CD4-positive, alpha-beta memory T cell (primary cell): ENCODE results near the gene SV2B. TPM values are rescaled to one million over a fixed set of nuclear protein-coding genes. Genes with fewer than 3 reads are reported as not detected.

Experiments used
- CTCF ChIA-PET: fragments of 350-600 bp; sonication (Branson Sonifier 250); formaldehyde crosslinking; loops from one replicate; lab custom pipeline; 2021; ENCODE audit warnings: inconsistent platforms; ENCODE audit not compliant: partially characterized antibody; lab: Charles Lee
- POLR2A ChIA-PET: fragments of 350-600 bp; sonication (Branson Sonifier 250); formaldehyde crosslinking; loops from one replicate; lab custom pipeline; 2021; ENCODE audit not compliant: partially characterized antibody; lab: Charles Lee
- DNase-seq, 5 donors: peaks; one replicate each; pipeline versions ENCODE4 v3.0.0 to v3.0.0-alpha.2; 2020 to 2022; ENCODE audit warnings: mixed read lengths in 1 of 5
- H3K27ac ChIP-seq: one replicate; pipeline ENCODE4 v1.7.0; 2013; ENCODE audit warnings: low read depth, low read length
- H3K27me3 ChIP-seq: 2 replicates; pipeline ENCODE4 v1.7.0; 2013; ENCODE audit warnings: mild to moderate bottlenecking, low read length, moderate library complexity; ENCODE audit not compliant: insufficient read depth
- H3K36me3 ChIP-seq: 2 replicates; pipeline ENCODE4 v1.7.0; 2013; ENCODE audit warnings: mild to moderate bottlenecking, low read length, moderate library complexity; ENCODE audit not compliant: insufficient read depth
- H3K4me1 ChIP-seq: 2 replicates; pipeline ENCODE4 v1.7.0; 2013; ENCODE audit warnings: mild to moderate bottlenecking, low read length, moderate library complexity; ENCODE audit not compliant: insufficient read depth
- H3K4me3 ChIP-seq, 2 donors: one replicate each; pipeline ENCODE4 v1.7.0; 2013; ENCODE audit warnings: low read length in 2 of 2, mild to moderate bottlenecking in 1 of 2
- H3K9me3 ChIP-seq, 2 donors: one replicate each; pipeline ENCODE4 v1.7.0; 2013; ENCODE audit warnings: low read length in 2 of 2, control low read depth in 1 of 2; ENCODE audit not compliant: control insufficient read depth in 1 of 2
- H3K27ac Mint-ChIP-seq, 7 donors: one replicate each; pipeline ENCODE4 v1.8.0; 2020 to 2021; ENCODE audit warnings: mixed read lengths in 7 of 7, mild to moderate bottlenecking in 6 of 7, inconsistent platforms in 3 of 7, moderate library complexity in 3 of 7
- H3K27me3 Mint-ChIP-seq, 2 donors: one replicate each; pipeline ENCODE4 v1.8.0; 2020 to 2021; ENCODE audit warnings: mixed read lengths in 2 of 2
- H3K36me3 Mint-ChIP-seq, 2 donors: one replicate each; pipeline ENCODE4 v1.8.0; 2020 to 2021; ENCODE audit warnings: mixed read lengths in 2 of 2, inconsistent platforms in 1 of 2, mild to moderate bottlenecking in 1 of 2
- H3K4me1 Mint-ChIP-seq, 4 donors: one replicate each; pipeline ENCODE4 v1.8.0; 2020 to 2021; ENCODE audit warnings: mixed read lengths in 4 of 4, mild to moderate bottlenecking in 1 of 4
- H3K4me3 Mint-ChIP-seq, 8 donors: one replicate each; pipeline ENCODE4 v1.8.0; 2020 to 2021; ENCODE audit warnings: mixed read lengths in 8 of 8, mild to moderate bottlenecking in 7 of 8, moderate library complexity in 6 of 8, inconsistent platforms in 3 of 8
- H3K9me3 Mint-ChIP-seq, 8 donors: one replicate each; pipeline ENCODE4 v1.8.0; 2020 to 2021; ENCODE audit warnings: mixed read lengths in 8 of 8, mild to moderate bottlenecking in 5 of 8, inconsistent platforms in 3 of 8, moderate library complexity in 1 of 8
- intact Hi-C: fragments of 100-400 bp; cut with micrococcal nuclease; formaldehyde crosslinking; loops from one replicate; pipeline ENCODE4 v1.15.1; 2023
- polyA plus RNA-seq, 2 donors: library from polyadenylated mRNA; unstranded; fragments of 300-500 nt; fragmentation: Illumina TruSeq; gene quantifications; one replicate each; pipeline ENCODE4 v1.2.3, GENCODE V29; 2021
- total RNA-seq, 2 experiments: library from RNA; stranded (reverse); gene quantifications; one replicate each; pipeline ENCODE4 v1.2.3, GENCODE V29; 2021

SV2B gene
- total and polyA plus RNA-seq, 4 experiments from 2014 or later = 0.03 TPM; not detected in 3

GRCh38 chr15:91228383-91228782 lies 128.3 kb downstream of the SV2B start:
- Histone ChIP-seq H3K9me3 (no peaks in the 10 kb centered on the region), H3K4me1 (no peaks in the 10 kb centered on the region), H3K27ac (no peak overlapping the region), H3K27me3 (no peaks in the 10 kb centered on the region), H3K36me3 (no peaks in the 10 kb centered on the region), H3K4me3 (no peak overlapping the region)
- no peak overlapping the region for H3K4me3 Mint-ChIP-seq
- peaks cover 0 to 3% of the 10 kb centered on the region in 2 donors for H3K36me3 Mint-ChIP-seq
- intact Hi-C loops = no loop called here
- peaks cover 28 to 30% of the 10 kb centered on the region in 2 donors for H3K27me3 Mint-ChIP-seq
- POLR2A ChIA-PET = no interaction called here
- no peak for DNase-seq
- H3K9me3 Mint-ChIP-seq = peaks cover 0 to 4% (median under 1%) of the 10 kb centered on the region in 8 donors
- no peaks in the 10 kb centered on the region for H3K4me1 Mint-ChIP-seq
- CTCF ChIA-PET = no interaction called here
- H3K27ac Mint-ChIP-seq = no peak overlapping the region

- no peaks in the 10 kb centered on the region for H3K27me3 ChIP-seq
- H3K9me3 Mint-ChIP-seq = peaks cover 0 to 4% (median under 1%) of the 10 kb centered on the region in 8 donors
- CTCF ChIA-PET = no interaction called here
- H3K9me3 ChIP-seq = no peaks in the 10 kb centered on the region
- no peak for DNase-seq
- no peak overlapping the region for H3K4me3 ChIP-seq
- no peaks in the 10 kb centered on the region for H3K4me1 Mint-ChIP-seq
- POLR2A ChIA-PET = no interaction called here
- H3K36me3 ChIP-seq = no peaks in the 10 kb centered on the region
- peaks cover 0 to 3% of the 10 kb centered on the region in 2 donors for H3K36me3 Mint-ChIP-seq
- intact Hi-C loops = no loop called here
- H3K27ac Mint-ChIP-seq = no peak overlapping the region
- H3K4me3 Mint-ChIP-seq = no peak overlapping the region
- H3K27ac ChIP-seq = no peak overlapping the region
- H3K27me3 Mint-ChIP-seq = peaks cover 23 to 28% of the 10 kb centered on the region in 2 donors
- no peaks in the 10 kb centered on the region for H3K4me1 ChIP-seq
Measured at GRCh38 chr15:91228890-91229289, 128.8 kb downstream of the SV2B start.

GRCh38 chr15:91231703-91232102 lies 131.6 kb downstream of the SV2B start:
- H3K36me3 ChIP-seq = no peaks in the 10 kb centered on the region
- no peak overlapping the region for H3K27ac ChIP-seq
- ChIA-PET POLR2A (no interaction called here), CTCF (interaction anchor here (1.1 kb wide), 1 partner anchor 15 kb away, joined by 4 read pairs; no protein-coding TSS in a partner anchor)
- intact Hi-C loops = no loop called here
- Mint-ChIP-seq H3K27me3 (peaks cover 15 to 17% of the 10 kb centered on the region in 2 donors), H3K36me3 (peaks cover 0 to 3% of the 10 kb centered on the region in 2 donors), H3K27ac (no peak overlapping the region), H3K9me3 (peaks cover 0 to 4% (median under 1%) of the 10 kb centered on the region in 8 donors), H3K4me1 (no peaks in the 10 kb centered on the region), H3K4me3 (no peak overlapping the region)
- H3K4me3 ChIP-seq = no peak overlapping the region
- no peaks in the 10 kb centered on the region for H3K27me3 ChIP-seq
- H3K9me3 ChIP-seq = no peaks in the 10 kb centered on the region
- no peaks in the 10 kb centered on the region for H3K4me1 ChIP-seq
- no peak for DNase-seq

GRCh38 chr15:91234759-91235158 lies 134.7 kb downstream of the SV2B start:
- Histone ChIP-seq H3K27me3 (no peaks in the 10 kb centered on the region), H3K9me3 (no peaks in the 10 kb centered on the region), H3K36me3 (no peaks in the 10 kb centered on the region), H3K4me3 (no peak overlapping the region), H3K4me1 (no peaks in the 10 kb centered on the region), H3K27ac (no peak overlapping the region)
- Mint-ChIP-seq H3K9me3 (peaks cover 0 to 4% (median under 1%) of the 10 kb centered on the region in 8 donors), H3K27ac (no peak overlapping the region), H3K4me1 (no peaks in the 10 kb centered on the region), H3K4me3 (no peak overlapping the region), H3K36me3 (peaks cover 0 to 3% of the 10 kb centered on the region in 2 donors), H3K27me3 (peaks cover 15 to 24% of the 10 kb centered on the region in 2 donors)
- CTCF ChIA-PET = no interaction called here
- DNase-seq = no peak
- intact Hi-C loops = no loop called here
- POLR2A ChIA-PET = no interaction called here

GRCh38 chr15:91235376-91235775 lies 135.3 kb downstream of the SV2B start:
- no peak overlapping the region for H3K27ac Mint-ChIP-seq
- H3K27me3 Mint-ChIP-seq = peaks cover 15 to 25% of the 10 kb centered on the region in 2 donors
- no peaks in the 10 kb centered on the region for H3K4me1 Mint-ChIP-seq
- ChIA-PET POLR2A (no interaction called here), CTCF (interaction anchor here (3.6 kb wide), 1 partner anchor 12 kb away, joined by 15 read pairs; no protein-coding TSS in a partner anchor)
- H3K4me3 Mint-ChIP-seq = no peak overlapping the region
- no peak for DNase-seq
- intact Hi-C loops = no loop called here
- H3K27me3 ChIP-seq = no peaks in the 10 kb centered on the region
- peaks cover 0 to 4% (median under 1%) of the 10 kb centered on the region in 8 donors for H3K9me3 Mint-ChIP-seq
- peaks cover 0 to 3% of the 10 kb centered on the region in 2 donors for H3K36me3 Mint-ChIP-seq
- no peaks in the 10 kb centered on the region for H3K36me3 ChIP-seq
- H3K4me3 ChIP-seq = no peak overlapping the region
- no peaks in the 10 kb centered on the region for H3K9me3 ChIP-seq
- no peak overlapping the region for H3K27ac ChIP-seq
- no peaks in the 10 kb centered on the region for H3K4me1 ChIP-seq

- ChIA-PET CTCF (interaction anchor here (3.6 kb wide), 1 partner anchor 9 kb away, joined by 15 read pairs; no protein-coding TSS in a partner anchor), POLR2A (no interaction called here)
- intact Hi-C loops = no loop called here
- no peaks in the 10 kb centered on the region for H3K36me3 ChIP-seq
- peaks cover 0 to 3% of the 10 kb centered on the region in 2 donors for H3K36me3 Mint-ChIP-seq
- H3K4me1 Mint-ChIP-seq = no peaks in the 10 kb centered on the region
- H3K4me3 ChIP-seq = no peak overlapping the region
- peaks cover 13 to 22% of the 10 kb centered on the region in 2 donors for H3K27me3 Mint-ChIP-seq
- DNase-seq = no peak
- H3K27ac ChIP-seq = no peak overlapping the region
- H3K4me1 ChIP-seq = no peaks in the 10 kb centered on the region
- no peaks in the 10 kb centered on the region for H3K27me3 ChIP-seq
- H3K4me3 Mint-ChIP-seq = no peak overlapping the region
- no peaks in the 10 kb centered on the region for H3K9me3 ChIP-seq
- H3K27ac Mint-ChIP-seq = no peak overlapping the region
- peaks cover 0 to 4% (median 0%) of the 10 kb centered on the region in 8 donors for H3K9me3 Mint-ChIP-seq
Measured at GRCh38 chr15:91237445-91237844, 137.4 kb downstream of the SV2B start.

GRCh38 chr15:91238644-91239425 lies 138.8 kb downstream of the SV2B start:
- Histone ChIP-seq H3K27me3 (no peaks in the 10 kb centered on the region), H3K4me3 (no peak overlapping the region), H3K4me1 (no peaks in the 10 kb centered on the region), H3K27ac (no peak overlapping the region), H3K36me3 (no peaks in the 10 kb centered on the region), H3K9me3 (no peaks in the 10 kb centered on the region)
- no peaks in the 10 kb centered on the region for H3K36me3 Mint-ChIP-seq
- no peaks in the 10 kb centered on the region for H3K4me1 Mint-ChIP-seq
- H3K27me3 Mint-ChIP-seq = peaks cover 14 to 29% of the 10 kb centered on the region in 2 donors
- no peak overlapping the region for H3K27ac Mint-ChIP-seq
- intact Hi-C loops = no loop called here
- no peak for DNase-seq
- ChIA-PET POLR2A (no interaction called here), CTCF (interaction anchor here (0.9 to 3.6 kb wide), 3 partner anchors 8 to 13 kb away, joined by 3 to 15 read pairs (median 4); no protein-coding TSS in a partner anchor)
- H3K9me3 Mint-ChIP-seq = no peaks in the 10 kb centered on the region
- no peak overlapping the region for H3K4me3 Mint-ChIP-seq
